ENCODE results near the gene EGFR. TPM values are rescaled to one million over a fixed set of nuclear protein-coding genes. Genes with fewer than 3 reads are reported as not detected.

EGFR gene
- total and polyA plus RNA-seq, 7 donors = 3.6 to 61.5 (median 35.6) TPM

- TF ChIP-seq POLR2A (IDR thresholded peaks at IDR 0.05) (no peak), EP300 (IDR thresholded peaks at IDR 0.05) (no peak), POLR2AphosphoS5 (IDR thresholded peaks at IDR 0.05) (no peak)
- TF ChIP-seq, protein P1, sequence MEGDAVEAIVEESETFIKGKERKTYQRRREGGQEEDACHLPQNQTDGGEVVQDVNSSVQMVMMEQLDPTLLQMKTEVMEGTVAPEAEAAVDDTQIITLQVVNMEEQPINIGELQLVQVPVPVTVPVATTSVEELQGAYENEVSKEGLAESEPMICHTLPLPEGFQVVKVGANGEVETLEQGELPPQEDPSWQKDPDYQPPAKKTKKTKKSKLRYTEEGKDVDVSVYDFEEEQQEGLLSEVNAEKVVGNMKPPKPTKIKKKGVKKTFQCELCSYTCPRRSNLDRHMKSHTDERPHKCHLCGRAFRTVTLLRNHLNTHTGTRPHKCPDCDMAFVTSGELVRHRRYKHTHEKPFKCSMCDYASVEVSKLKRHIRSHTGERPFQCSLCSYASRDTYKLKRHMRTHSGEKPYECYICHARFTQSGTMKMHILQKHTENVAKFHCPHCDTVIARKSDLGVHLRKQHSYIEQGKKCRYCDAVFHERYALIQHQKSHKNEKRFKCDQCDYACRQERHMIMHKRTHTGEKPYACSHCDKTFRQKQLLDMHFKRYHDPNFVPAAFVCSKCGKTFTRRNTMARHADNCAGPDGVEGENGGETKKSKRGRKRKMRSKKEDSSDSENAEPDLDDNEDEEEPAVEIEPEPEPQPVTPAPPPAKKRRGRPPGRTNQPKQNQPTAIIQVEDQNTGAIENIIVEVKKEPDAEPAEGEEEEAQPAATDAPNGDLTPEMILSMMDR (IDR thresholded peaks at IDR 0.05) = no peak
- 87 to 91% methylated on average over 9 of the region's 9 CpGs for WGBS, 2 donors
- H3K27me3 ChIP-seq = no peaks in the 10 kb centered on the region
These were observed 82.5 kb downstream of the EGFR start for GRCh38 chr7:55101359-55101758.

GRCh38 chr7:55104123-55104522, 85.3 kb downstream of the EGFR start:
- TF ChIP-seq, protein P1 (IDR thresholded peaks at IDR 0.05) = no peak
- TF ChIP-seq POLR2AphosphoS5 (IDR thresholded peaks at IDR 0.05) (no peak), EP300 (IDR thresholded peaks at IDR 0.05) (no peak), POLR2A (IDR thresholded peaks at IDR 0.05) (no peak)
- Histone ChIP-seq H3K36me3 (no peaks in the 10 kb centered on the region), H3K27ac (peak overlapping the region in 1 of 4 donors; percentile 3), H3K9me3 (no peaks in the 10 kb centered on the region), H3K27me3 (no peaks in the 10 kb centered on the region), H3K4me3 (no peak overlapping the region), H3K4me1 (peaks cover 0 to 47% (median 35%) of the 10 kb centered on the region in 4 donors)
- intact Hi-C loops (cut with DNase I) = no loop called here
- no peak for DNase-seq
- 95 to 97% methylated on average over 12 of the region's 12 CpGs for WGBS, 2 donors

More at GRCh38 chr7:55101359-55101758, 82.5 kb downstream of the EGFR start:
- H3K9me3 ChIP-seq = no peaks in the 10 kb centered on the region
- H3K4me3 ChIP-seq = no peak overlapping the region
- no peak for DNase-seq
- peaks cover 0 to 40% (median 34%) of the 10 kb centered on the region in 4 donors for H3K4me1 ChIP-seq
- intact Hi-C loops (cut with DNase I) = no loop called here
- no peaks in the 10 kb centered on the region for H3K36me3 ChIP-seq
- peak overlapping the region; percentile 19 to 75 (median 59) for H3K27ac ChIP-seq

DNA sequence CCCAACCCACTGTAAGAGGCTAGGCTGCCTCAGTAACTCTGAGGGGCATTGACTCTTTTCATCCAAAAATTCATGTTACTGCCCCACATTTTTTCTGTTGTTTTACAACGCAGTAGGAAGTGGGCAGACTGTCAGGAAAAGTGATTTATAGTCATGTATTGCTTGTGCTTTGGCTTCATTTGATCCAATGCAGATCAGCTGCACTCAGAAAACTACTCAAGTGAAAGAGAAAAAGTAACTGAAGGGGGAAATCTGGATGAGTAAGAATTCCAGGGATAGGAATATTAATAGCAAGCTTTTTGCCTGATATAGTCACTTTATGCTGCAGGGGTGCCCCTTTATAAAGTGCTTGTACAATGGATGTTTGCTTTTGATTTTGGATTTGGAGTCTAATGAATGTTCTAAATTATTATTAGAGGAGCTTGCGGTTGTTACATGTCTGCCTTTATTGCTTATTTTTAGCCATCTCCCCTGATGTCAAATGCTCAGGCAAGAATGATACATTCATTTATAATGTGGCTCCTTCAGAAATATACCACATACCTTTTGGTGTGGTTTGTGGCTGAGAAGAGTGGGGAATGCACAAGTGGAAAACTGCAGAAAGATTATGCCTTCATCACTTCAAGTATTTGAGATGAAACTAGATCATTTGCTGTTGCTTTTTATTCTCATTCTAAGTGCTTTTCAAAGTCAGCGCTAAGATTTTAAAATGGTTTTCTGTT, 86.1 kb downstream of the EGFR start:
- 59 to 63% methylated on average over 3 of the region's 3 CpGs for WGBS, 2 donors
- H3K4me1 ChIP-seq = peaks cover 0 to 47% (median 36%) of the 10 kb centered on the region in 4 donors
- no peaks in the 10 kb centered on the region for H3K27me3 ChIP-seq
- DNase-seq = no peak
- H3K36me3 ChIP-seq = no peaks in the 10 kb centered on the region
- H3K4me3 ChIP-seq = no peak overlapping the region
- intact Hi-C loops (cut with DNase I) = no loop called here
- TF ChIP-seq, protein P1 (IDR thresholded peaks at IDR 0.05) = no peak
- TF ChIP-seq EP300 (IDR thresholded peaks at IDR 0.05) (no peak), POLR2AphosphoS5 (IDR thresholded peaks at IDR 0.05) (peak in 1 of 4 donors; percentile 19), POLR2A (IDR thresholded peaks at IDR 0.05) (no peak)
- no peak overlapping the region for H3K27ac ChIP-seq
- no peaks in the 10 kb centered on the region for H3K9me3 ChIP-seq

GRCh38 chr7:55105952-55106351, 87.1 kb downstream of the EGFR start:
- intact Hi-C loops (cut with DNase I) = no loop called here
- TF ChIP-seq EP300 (IDR thresholded peaks at IDR 0.05) (no peak), POLR2A (IDR thresholded peaks at IDR 0.05) (no peak), POLR2AphosphoS5 (IDR thresholded peaks at IDR 0.05) (no peak)
- TF ChIP-seq, protein P1 (IDR thresholded peaks at IDR 0.05) = no peak
- Histone ChIP-seq H3K36me3 (no peaks in the 10 kb centered on the region), H3K27me3 (no peaks in the 10 kb centered on the region), H3K9me3 (no peaks in the 10 kb centered on the region), H3K27ac (no peak overlapping the region), H3K4me1 (peaks cover 0 to 50% (median 39%) of the 10 kb centered on the region in 4 donors), H3K4me3 (no peak overlapping the region)
- WGBS, 2 donors = 95 to 96% methylated on average over 6 of the region's 6 CpGs
- no peak for DNase-seq

Data from sigmoid colon (tissue), 7 donors.